Loucy (cell line): ENCODE results near the gene SH3RF1.

Experiments used
- H2AFZ ChIP-seq: fragments of 200-600 bp; sonication (generic); 2 replicates; pipeline ENCODE4 v1.6.0; 2016; ENCODE audit warnings: antibody characterized with exemption, mild to moderate bottlenecking, low read length, moderate library complexity
- H3F3A ChIP-seq: fragments of 200-600 bp; 2 replicates; pipeline ENCODE4 v1.6.0; 2016; ENCODE audit warnings: antibody characterized with exemption, low read depth, mild to moderate bottlenecking
- H3K27me3 ChIP-seq: fragments of 200-600 bp; sonication (generic); 2 replicates; pipeline ENCODE4 v1.6.1; 2014; ENCODE audit warnings: low read length, mild to moderate bottlenecking; ENCODE audit not compliant: insufficient read depth, poor library complexity, severe bottlenecking
- H3K36me3 ChIP-seq: fragments of 200-600 bp; sonication (generic); 2 replicates; pipeline ENCODE4 v1.6.1; 2016; ENCODE audit warnings: low read length; ENCODE audit not compliant: insufficient read depth
- H3K4me1 ChIP-seq: fragments of 200-600 bp; sonication (generic); 2 replicates; pipeline ENCODE4 v1.5.1; 2014; ENCODE audit warnings: low read length, mild to moderate bottlenecking; ENCODE audit not compliant: insufficient read depth, poor library complexity, severe bottlenecking
- H3K4me2 ChIP-seq: fragments of 200-600 bp; sonication (generic); 2 replicates; pipeline ENCODE4 v1.6.0; 2014; ENCODE audit warnings: antibody characterized with exemption, low read length, low read depth, mild to moderate bottlenecking; ENCODE audit not compliant: poor library complexity, severe bottlenecking
- H3K4me3 ChIP-seq: fragments of 200-600 bp; sonication (generic); 2 replicates; pipeline ENCODE4 v1.5.1; 2014; ENCODE audit warnings: low read length, mild to moderate bottlenecking, mixed read lengths; ENCODE audit not compliant: poor library complexity, severe bottlenecking
- H3K79me2 ChIP-seq: fragments of 200-600 bp; sonication (generic); 2 replicates; pipeline ENCODE4 v1.6.1; 2014; ENCODE audit warnings: low read length; ENCODE audit not compliant: insufficient read depth
- H3K9ac ChIP-seq: fragments of 200-600 bp; sonication (generic); 2 replicates; pipeline ENCODE4 v1.6.0; 2014; ENCODE audit warnings: mild to moderate bottlenecking, low read depth, low read length, moderate library complexity; ENCODE audit not compliant: poor library complexity, severe bottlenecking
- H3K9me2 ChIP-seq: fragments of 200-600 bp; sonication (generic); replicated peaks from 2 replicates; pipeline ENCODE4 v1.6.1; 2016; ENCODE audit warnings: low read depth, low read length, mixed read lengths
- H3K9me3 ChIP-seq: fragments of 200-600 bp; sonication (generic); 2 replicates; pipeline ENCODE4 v1.6.1; 2014; ENCODE audit warnings: mild to moderate bottlenecking, antibody characterized with exemption, low read length, low read depth; ENCODE audit not compliant: insufficient read depth
- H4K20me1 ChIP-seq: fragments of 200-600 bp; sonication (generic); 2 replicates; pipeline ENCODE4 v1.6.0; 2014; ENCODE audit warnings: antibody characterized with exemption, low read length, mild to moderate bottlenecking; ENCODE audit not compliant: insufficient read depth, poor library complexity, severe bottlenecking
- CTCF ChIP-seq: fragments of 200-600 bp; sonication (generic); conservative IDR thresholded peaks from 2 replicates; pipeline ENCODE4 v1.5.1; 2014; ENCODE audit warnings: mild to moderate bottlenecking, antibody characterized with exemption, low read length
- EZH2phosphoT487 ChIP-seq: fragments of 200-600 bp; IDR thresholded peaks from 2 replicates; pipeline ENCODE4 v1.6.1; 2018; ENCODE audit warnings: antibody characterized with exemption, mild to moderate bottlenecking, moderate library complexity, borderline replicate concordance

Gene SH3RF1

GRCh38 chr4:169133932-169134331, 136.8 kb downstream of the SH3RF1 start:
- Histone ChIP-seq H2AFZ (no peak overlapping the region), H3K79me2 (no peaks in the 10 kb centered on the region), H3F3A (no peaks in the 10 kb centered on the region), H3K27me3 (no peaks in the 10 kb centered on the region), H3K4me3 (no peak overlapping the region), H3K9me3 (no peaks in the 10 kb centered on the region), H3K4me2 (no peak overlapping the region), H3K9ac (no peak overlapping the region), H3K36me3 (peaks cover 20% of the 10 kb centered on the region; the same call in 1 of the 2 replicates), H3K4me1 (no peaks in the 10 kb centered on the region), H4K20me1 (no peaks in the 10 kb centered on the region), H3K9me2 (no peaks in the 10 kb centered on the region)
- TF ChIP-seq CTCF: no peak
- TF ChIP-seq EZH2phosphoT487: no peak

GRCh38 chr4:169132561-169133305, 138.0 kb downstream of the SH3RF1 start:
- H2AFZ ChIP-seq: no peak overlapping the region
- H4K20me1 ChIP-seq: no peaks in the 10 kb centered on the region
- H3K36me3 ChIP-seq: peaks cover 20% of the 10 kb centered on the region; the same call in 1 of the 2 replicates
- no peaks in the 10 kb centered on the region for H3K4me1 ChIP-seq
- H3K4me3 ChIP-seq: no peak overlapping the region
- no peaks in the 10 kb centered on the region for H3K9me3 ChIP-seq
- H3K79me2 ChIP-seq: no peaks in the 10 kb centered on the region
- no peaks in the 10 kb centered on the region for H3K9me2 ChIP-seq
- H3K4me2 ChIP-seq: no peak overlapping the region
- no peak overlapping the region for H3K9ac ChIP-seq
- TF ChIP-seq EZH2phosphoT487: no peak
- no peak for TF ChIP-seq CTCF
- no peaks in the 10 kb centered on the region for H3F3A ChIP-seq
- no peaks in the 10 kb centered on the region for H3K27me3 ChIP-seq

DNA sequence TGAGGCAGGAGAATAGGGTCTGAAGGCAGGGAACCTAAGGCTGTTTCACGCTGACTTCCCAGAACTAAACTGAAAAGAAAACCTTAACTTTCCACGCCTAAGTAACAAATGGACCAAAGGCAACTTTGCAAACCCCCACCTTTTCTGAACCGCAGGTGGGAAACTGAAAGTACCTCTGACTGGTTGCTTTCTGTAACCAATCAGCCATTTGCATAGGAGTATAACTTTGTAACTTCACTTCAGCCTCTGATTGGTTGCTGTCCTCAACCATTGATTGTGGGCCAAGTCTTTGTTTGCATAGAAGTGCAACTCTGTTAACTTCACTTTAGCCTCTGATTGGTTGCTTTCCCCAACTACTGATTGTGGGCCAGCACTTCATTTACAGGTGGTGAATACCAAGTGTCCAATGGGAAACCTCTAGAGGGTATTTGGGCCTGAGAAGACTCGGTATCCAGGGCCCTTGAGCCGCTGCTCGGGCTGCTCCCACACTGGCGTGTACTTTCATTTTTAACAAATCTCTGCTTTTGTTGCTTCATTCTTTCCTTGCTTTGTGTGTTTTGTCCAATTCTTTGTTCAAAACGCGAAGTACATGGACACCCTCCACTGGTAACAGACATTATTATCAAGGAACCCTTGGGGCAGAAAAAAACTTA, 139.1 kb downstream of the SH3RF1 start:
- peaks cover 22% of the 10 kb centered on the region; the same call in 1 of the 2 replicates for H3K36me3 ChIP-seq
- H3K79me2 ChIP-seq: no peaks in the 10 kb centered on the region
- H4K20me1 ChIP-seq: no peaks in the 10 kb centered on the region
- H3K9me3 ChIP-seq: no peaks in the 10 kb centered on the region
- H3K9ac ChIP-seq: no peak overlapping the region
- no peaks in the 10 kb centered on the region for H3K9me2 ChIP-seq
- no peak overlapping the region for H2AFZ ChIP-seq
- no peak overlapping the region for H3K4me3 ChIP-seq
- no peak for TF ChIP-seq CTCF
- no peak for TF ChIP-seq EZH2phosphoT487
- no peaks in the 10 kb centered on the region for H3K4me1 ChIP-seq
- H3K27me3 ChIP-seq: no peaks in the 10 kb centered on the region
- no peak overlapping the region for H3K4me2 ChIP-seq
- H3F3A ChIP-seq: no peaks in the 10 kb centered on the region
